DOHH2 (cell line): Measurements from ENCODE around the gene MORC1.

Source experiments
- H3F3A ChIP-seq: fragments of 200-600 bp; sonication (generic), shearing (Covaris generic); 2 replicates; pipeline ENCODE4 v1.6.0; 2016; ENCODE audit warnings: antibody characterized with exemption, mild to moderate bottlenecking; ENCODE audit not compliant: control insufficient read depth, insufficient read depth
- H3K27ac ChIP-seq: fragments of 200-600 bp; sonication (generic); 2 replicates; pipeline ENCODE4 v1.5.1; 2014; ENCODE audit warnings: low read depth, mild to moderate bottlenecking, low read length, moderate library complexity
- H3K27me3 ChIP-seq: fragments of 200-600 bp; sonication (generic); 2 replicates; pipeline ENCODE4 v1.6.1; 2014; ENCODE audit warnings: mild to moderate bottlenecking, low read length, mixed read lengths; ENCODE audit not compliant: control insufficient read depth
- H3K36me3 ChIP-seq: fragments of 200-600 bp; sonication (generic); 2 replicates; pipeline ENCODE4 v1.6.1; 2014; ENCODE audit warnings: mild to moderate bottlenecking, low read length, moderate library complexity, mixed read lengths; ENCODE audit not compliant: control insufficient read depth
- H3K4me1 ChIP-seq: fragments of 200-600 bp; sonication (generic); 2 replicates; pipeline ENCODE4 v1.6.1; 2014; ENCODE audit warnings: mild to moderate bottlenecking, low read length, mixed read lengths; ENCODE audit not compliant: control insufficient read depth
- H3K4me2 ChIP-seq: fragments of 200-600 bp; sonication (generic); 2 replicates; pipeline ENCODE4 v1.6.0; 2014; ENCODE audit warnings: mild to moderate bottlenecking, low read length, moderate library complexity
- H3K4me3 ChIP-seq: fragments of 200-600 bp; sonication (generic); 2 replicates; pipeline ENCODE4 v1.5.1; 2014; ENCODE audit warnings: mild to moderate bottlenecking, low read length, mixed read lengths
- H3K79me2 ChIP-seq: fragments of 200-600 bp; sonication (generic); 2 replicates; pipeline ENCODE4 v1.6.1; 2014; ENCODE audit warnings: mild to moderate bottlenecking, low read length, mixed read lengths; ENCODE audit not compliant: control insufficient read depth
- H3K9me2 ChIP-seq: fragments of 200-600 bp; sonication (generic); replicated peaks from 2 replicates; pipeline ENCODE4 v1.6.1; 2014; ENCODE audit warnings: mild to moderate bottlenecking, low read length, mixed read lengths; ENCODE audit not compliant: control insufficient read depth
- H3K9me3 ChIP-seq: fragments of 200-600 bp; sonication (generic); 2 replicates; pipeline ENCODE4 v1.6.1; 2014; ENCODE audit warnings: antibody characterized with exemption, low read length, mixed read lengths; ENCODE audit not compliant: control insufficient read depth, insufficient read depth
- H4K20me1 ChIP-seq: fragments of 200-600 bp; sonication (generic); 2 replicates; pipeline ENCODE4 v1.6.0; 2014; ENCODE audit warnings: low read depth, mild to moderate bottlenecking, antibody characterized with exemption, low read length, moderate library complexity; ENCODE audit not compliant: control insufficient read depth, insufficient read depth
- CTCF ChIP-seq: fragments of 200-600 bp; sonication (generic); IDR thresholded peaks from one replicate; pipeline ENCODE4 v1.5.1; 2014; ENCODE audit warnings: antibody characterized with exemption, mild to moderate bottlenecking, low read depth, low read length; ENCODE audit not compliant: poor library complexity, severe bottlenecking
- EZH2phosphoT487 ChIP-seq: fragments of 200-600 bp; sonication (generic); IDR thresholded peaks from 2 replicates; pipeline ENCODE4 v1.6.1; 2017; ENCODE audit warnings: borderline replicate concordance, mild to moderate bottlenecking, antibody characterized with exemption, low read length, moderate library complexity, mixed read lengths

MORC1 gene

DNA sequence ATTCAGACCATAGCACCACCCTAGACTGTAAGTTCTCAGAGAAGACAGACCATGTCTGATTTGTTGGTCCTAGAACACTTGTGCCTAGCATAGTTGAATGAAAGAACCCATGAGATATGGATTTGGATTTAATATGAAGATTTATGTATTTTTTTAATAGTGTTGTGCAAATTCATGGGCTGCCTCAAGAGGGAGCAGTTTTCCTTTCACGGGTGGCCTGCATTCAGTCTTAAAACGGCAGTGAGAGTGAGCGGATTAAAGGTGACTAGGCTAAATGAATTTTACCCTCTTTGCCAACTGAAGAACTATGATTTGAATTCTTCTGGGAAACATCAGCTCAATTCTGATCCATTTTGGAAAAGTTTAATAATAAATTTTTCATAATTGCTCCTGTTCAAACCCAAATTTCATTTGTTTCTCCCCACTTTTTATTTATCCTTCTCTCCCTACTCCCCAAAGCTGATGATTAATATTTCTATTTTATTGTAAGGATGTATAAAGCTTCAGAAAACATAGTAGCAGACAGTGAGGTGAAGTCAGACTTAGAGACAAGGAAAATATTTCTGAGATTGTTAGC, 67.3 kb downstream of the MORC1 start:
- Histone ChIP-seq H3F3A (no peaks in the 10 kb centered on the region), H3K4me1 (no peaks in the 10 kb centered on the region), H3K9me2 (no peaks in the 10 kb centered on the region), H3K4me2 (no peak overlapping the region), H3K36me3 (no peaks in the 10 kb centered on the region), H3K27me3 (no peaks in the 10 kb centered on the region), H3K4me3 (no peak overlapping the region), H3K9me3 (no peaks in the 10 kb centered on the region), H4K20me1 (no peaks in the 10 kb centered on the region), H3K79me2 (no peaks in the 10 kb centered on the region), H3K27ac (no peak overlapping the region)
- no peak for TF ChIP-seq EZH2phosphoT487
- TF ChIP-seq CTCF, result peak; percentile 67

DNA sequence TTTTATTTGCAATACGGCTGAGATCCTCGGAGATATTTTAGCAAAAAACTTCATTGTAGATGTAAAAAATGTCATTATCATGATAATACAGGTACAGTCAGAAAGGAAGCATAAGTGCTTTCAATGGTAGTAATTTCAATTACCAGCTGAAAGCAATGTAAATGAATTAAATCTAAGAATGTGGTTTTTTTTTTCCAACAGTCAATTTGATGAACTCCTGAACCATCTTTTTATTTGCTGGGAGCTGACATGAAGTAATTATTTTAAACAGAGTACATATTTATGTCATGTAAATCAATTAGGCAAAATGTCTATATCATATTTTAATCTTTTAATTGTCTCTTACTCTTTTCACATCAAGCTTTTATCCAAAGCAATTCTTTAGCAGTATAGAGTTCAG, 70.6 kb downstream of the MORC1 start:
- Histone ChIP-seq H3K27ac (no peak overlapping the region), H3F3A (no peaks in the 10 kb centered on the region), H4K20me1 (no peaks in the 10 kb centered on the region), H3K4me2 (no peak overlapping the region), H3K9me3 (no peaks in the 10 kb centered on the region), H3K9me2 (no peaks in the 10 kb centered on the region), H3K4me3 (no peak overlapping the region), H3K79me2 (no peaks in the 10 kb centered on the region), H3K36me3 (no peaks in the 10 kb centered on the region), H3K27me3 (no peaks in the 10 kb centered on the region), H3K4me1 (no peaks in the 10 kb centered on the region)
- TF ChIP-seq CTCF (no peak), EZH2phosphoT487 (no peak)

GRCh38 chr3:109045271-109046040, 72.5 kb downstream of the MORC1 start:
- Histone ChIP-seq H3K27ac (no peak overlapping the region), H3K36me3 (no peaks in the 10 kb centered on the region), H3K4me3 (no peak overlapping the region), H3K27me3 (no peaks in the 10 kb centered on the region), H3K9me3 (no peaks in the 10 kb centered on the region), H3K9me2 (no peaks in the 10 kb centered on the region), H3K79me2 (no peaks in the 10 kb centered on the region), H3K4me1 (no peaks in the 10 kb centered on the region), H3K4me2 (no peak overlapping the region), H3F3A (no peaks in the 10 kb centered on the region), H4K20me1 (no peaks in the 10 kb centered on the region)
- TF ChIP-seq EZH2phosphoT487 (no peak), CTCF (no peak)
